Subcutaneous adipose tissue (tissue), 4 donors: ENCODE measurements around the gene IRAK3. TPM values are rescaled to one million over a fixed set of nuclear protein-coding genes. Genes with fewer than 3 reads are reported as not detected.

Source experiments
- CTCF ChIP-seq: fragments of 450-650 bp; IDR thresholded peaks from one replicate; pipeline ENCODE4 v1.5.1; 2016; ENCODE audit warnings: low read depth, mild to moderate bottlenecking, control low read depth, antibody characterized with exemption, moderate library complexity
- total RNA-seq, 4 donors: library from RNA; depleted of rRNA; stranded (reverse); fragments of >200 nt; gene quantifications; one replicate each; pipeline ENCODE4 v1.1.0, GENCODE V29; 2016

IRAK3 gene
- total RNA-seq, 4 donors from 2014 or later = 83.5 to 111 (median 90.8) TPM

- no peak for TF ChIP-seq CTCF
Observed at GRCh38 chr12:66235626-66236281, 46.7 kb downstream of the IRAK3 start.

GRCh38 chr12:66236969-66237368, 48.0 kb downstream of the IRAK3 start:
- TF ChIP-seq CTCF = no peak

GRCh38 chr12:66237505-66238175, 48.6 kb downstream of the IRAK3 start:
- TF ChIP-seq CTCF = no peak

GRCh38 chr12:66239295-66239694, 50.3 kb downstream of the IRAK3 start:
- TF ChIP-seq CTCF = no peak

- TF ChIP-seq CTCF = no peak
Observed at GRCh38 chr12:66240096-66240820, 51.2 kb downstream of the IRAK3 start.

GRCh38 chr12:66241061-66242043, 52.3 kb downstream of the IRAK3 start:
- no peak for TF ChIP-seq CTCF
